Left ventricle myocardium inferior (tissue), 1 donor: ENCODE results near the gene KCTD16. TPM values are rescaled to one million over a fixed set of nuclear protein-coding genes. Genes with fewer than 3 reads are reported as not detected.

Experiments used
- DNase-seq: peaks from one replicate; pipeline ENCODE4 v3.0.0-alpha.2; 2020
- H3K27ac ChIP-seq: fragments of 200-600 bp; replicated peaks from 2 replicates; pipeline ENCODE4 v1.8.0; 2021
- H3K27me3 ChIP-seq: fragments of 200-600 bp; 2 replicates; pipeline ENCODE4 v1.8.0; 2021; ENCODE audit warnings: low read depth
- H3K36me3 ChIP-seq: fragments of 200-600 bp; 2 replicates; pipeline ENCODE4 v1.8.0; 2021
- H3K4me1 ChIP-seq: fragments of 200-600 bp; 2 replicates; pipeline ENCODE4 v1.8.0; 2021
- H3K4me3 ChIP-seq: fragments of 200-600 bp; 2 replicates; pipeline ENCODE4 v1.8.0; 2021; ENCODE audit warnings: mild to moderate bottlenecking, moderate library complexity
- H3K9me3 ChIP-seq: fragments of 200-600 bp; replicated peaks from 2 replicates; pipeline ENCODE4 v1.8.0; 2021
- CTCF ChIP-seq: fragments of 200-600 bp; IDR thresholded peaks from 2 replicates; pipeline ENCODE4 v1.8.0; 2021; ENCODE audit warnings: antibody characterized with exemption, mild to moderate bottlenecking, borderline replicate concordance
- intact Hi-C: fragments of 100-400 bp; cut with micrococcal nuclease; formaldehyde crosslinking; loops from one replicate; pipeline ENCODE4 v1.11.0; 2022
- total RNA-seq: library from RNA; stranded (reverse); fragmentation: NEBNext Ultra II Directional; extraction: Animal tissue kit (Norgen Biotek cat#: 25700); gene quantifications from one replicate; pipeline ENCODE4 v1.2.1, GENCODE V29; 2021
- donor health status: DM: no; HTN: yes; CAD: no; lungs with severe emphysema.

The KCTD16 gene
- total RNA-seq, 1 donor from 2014 or later, result 0.08 TPM

DNA sequence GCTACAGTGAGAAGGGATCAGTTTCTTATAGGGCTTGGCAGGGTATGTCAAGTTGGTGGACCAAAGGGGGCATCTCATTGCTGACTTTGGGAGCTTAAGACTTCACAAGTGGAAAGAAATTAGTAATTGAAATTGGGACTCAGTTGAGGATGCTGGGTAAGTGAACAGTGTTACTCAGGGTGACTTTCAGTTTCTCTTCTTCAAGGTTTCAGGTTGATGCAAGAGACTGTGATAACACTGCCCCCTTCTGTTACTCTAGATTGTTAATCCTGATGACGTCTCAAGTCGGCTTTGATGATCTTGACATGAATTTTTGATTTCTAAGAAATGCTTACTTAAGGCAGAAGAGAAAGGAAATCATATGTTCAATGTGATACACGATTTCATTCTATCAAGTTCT lies 21.3 kb downstream of the KCTD16 start:
- TF ChIP-seq CTCF, result peak; percentile 38
- peak overlapping the region; percentile 24 for H3K4me3 ChIP-seq
- H3K9me3 ChIP-seq, result no peaks in the 10 kb centered on the region
- H3K4me1 ChIP-seq, result no peaks in the 10 kb centered on the region
- peaks cover 33% of the 10 kb centered on the region for H3K27me3 ChIP-seq
- intact Hi-C loops, result no loop called here
- DNase-seq, result no peak
- H3K27ac ChIP-seq, result no peak overlapping the region
- no peaks in the 10 kb centered on the region for H3K36me3 ChIP-seq

GRCh38 chr5:144192661-144193060 lies 22.0 kb downstream of the KCTD16 start:
- Histone ChIP-seq H3K4me1 (no peaks in the 10 kb centered on the region), H3K27me3 (peaks cover 35% of the 10 kb centered on the region), H3K36me3 (no peaks in the 10 kb centered on the region), H3K27ac (no peak overlapping the region), H3K4me3 (no peak overlapping the region), H3K9me3 (no peaks in the 10 kb centered on the region)
- intact Hi-C loops, result no loop called here
- DNase-seq, result no peak
- TF ChIP-seq CTCF, result no peak

DNA sequence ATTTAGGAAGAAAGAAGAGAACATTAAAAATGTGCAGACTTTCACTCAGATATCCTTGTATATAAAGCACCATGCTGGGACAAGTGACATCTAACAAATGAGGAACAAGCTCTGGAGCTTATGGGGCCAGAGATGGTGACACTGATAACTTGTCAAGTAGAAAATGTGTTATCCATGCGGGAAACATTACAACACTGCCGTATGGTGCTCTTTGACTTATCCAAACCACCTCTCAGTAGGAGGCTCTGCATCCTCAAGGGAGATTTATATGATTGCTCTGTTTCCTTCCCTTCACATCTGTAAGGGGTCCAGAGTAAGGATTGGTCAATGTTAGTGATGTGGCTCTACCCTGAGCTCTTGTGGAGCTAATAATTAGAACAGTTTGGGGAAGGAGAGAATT lies 23.5 kb downstream of the KCTD16 start:
- Histone ChIP-seq H3K27me3 (peaks cover 49% of the 10 kb centered on the region), H3K4me1 (no peaks in the 10 kb centered on the region), H3K4me3 (no peak overlapping the region), H3K9me3 (no peaks in the 10 kb centered on the region), H3K27ac (no peak overlapping the region), H3K36me3 (no peaks in the 10 kb centered on the region)
- TF ChIP-seq CTCF, result no peak
- no peak for DNase-seq
- intact Hi-C loops, result no loop called here

- intact Hi-C loops, result no loop called here
- no peak for DNase-seq
- H3K27me3 ChIP-seq, result peaks cover 62% of the 10 kb centered on the region
- no peak overlapping the region for H3K4me3 ChIP-seq
- H3K36me3 ChIP-seq, result no peaks in the 10 kb centered on the region
- H3K9me3 ChIP-seq, result no peaks in the 10 kb centered on the region
- no peak overlapping the region for H3K27ac ChIP-seq
- TF ChIP-seq CTCF, result no peak
- H3K4me1 ChIP-seq, result no peaks in the 10 kb centered on the region
These were observed 24.8 kb downstream of the KCTD16 start for GRCh38 chr5:144195448-144195847.

GRCh38 chr5:144196612-144197011 lies 25.9 kb downstream of the KCTD16 start:
- peaks cover under 1% of the 10 kb centered on the region for H3K4me1 ChIP-seq
- no peak for DNase-seq
- H3K36me3 ChIP-seq, result no peaks in the 10 kb centered on the region
- H3K4me3 ChIP-seq, result no peak overlapping the region
- no peak overlapping the region for H3K27ac ChIP-seq
- peaks cover 72% of the 10 kb centered on the region for H3K27me3 ChIP-seq
- no peak for TF ChIP-seq CTCF
- no peaks in the 10 kb centered on the region for H3K9me3 ChIP-seq
- intact Hi-C loops, result no loop called here

DNA sequence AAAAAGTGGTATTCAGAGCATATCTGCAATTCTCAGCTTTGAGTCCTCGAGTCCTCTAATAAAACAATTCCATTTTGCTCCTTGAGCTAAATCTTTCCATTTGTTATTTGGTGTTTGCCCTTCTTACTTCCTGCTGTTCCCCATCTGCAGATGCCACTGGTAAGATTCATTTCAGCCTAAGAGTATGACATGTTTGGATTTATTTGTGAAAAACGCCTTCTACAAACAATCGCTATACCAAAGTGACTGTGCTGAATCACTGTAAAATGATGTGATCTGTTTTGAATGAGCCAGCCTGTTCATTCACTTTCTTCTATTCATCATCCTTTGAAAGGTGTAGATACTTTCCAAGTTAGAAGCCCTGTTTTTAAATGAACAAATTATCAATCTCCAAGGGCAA lies 27.7 kb downstream of the KCTD16 start:
- Histone ChIP-seq H3K36me3 (no peaks in the 10 kb centered on the region), H3K4me1 (peaks cover 6% of the 10 kb centered on the region), H3K27me3 (peaks cover 82% of the 10 kb centered on the region), H3K4me3 (no peak overlapping the region), H3K27ac (no peak overlapping the region), H3K9me3 (no peaks in the 10 kb centered on the region)
- DNase-seq, result no peak
- intact Hi-C loops, result no loop called here
- no peak for TF ChIP-seq CTCF
